ENCODE data around the gene TUBGCP6. TPM values are rescaled to one million over a fixed set of nuclear protein-coding genes. Genes with fewer than 3 reads are reported as not detected.
A peak's percentile ranks its signal among the peaks of the same experiment; 100 is the strongest.

TUBGCP6 gene
- total and polyA plus RNA-seq, 2 experiments from 2014 or later: 18.6 to 47.1 TPM

DNA sequence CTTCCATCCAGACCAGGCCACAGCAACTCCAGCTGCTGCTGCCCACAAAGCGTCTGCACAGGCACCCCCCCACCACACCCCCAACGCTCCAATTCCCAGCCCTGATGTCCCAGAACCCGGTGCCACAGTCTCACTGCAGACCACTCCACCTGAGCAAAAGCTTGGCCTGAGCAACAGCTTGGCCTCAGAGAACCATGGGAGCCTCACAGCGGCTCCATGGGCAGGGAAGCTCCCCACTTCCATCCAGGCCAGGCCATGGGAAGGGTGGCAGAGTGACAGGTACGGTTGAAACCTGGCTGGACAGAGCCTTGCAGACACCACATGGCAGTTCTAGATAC is 49.5 kb upstream of the TUBGCP6 start:
- ATAC-seq (no peak), DNase-seq (ENCODE audit: low spot score) (no peak)
- Mint-ChIP-seq H3K4me3 (no peak overlapping the region), H3K27ac (peak overlapping the region; percentile 74; the same call in 1 of the 2 replicates), H3K27me3 (ENCODE audit: insufficient read depth, low read depth, poor library complexity) (peaks cover 26% of the 10 kb centered on the region), H3K9me3 (no peaks in the 10 kb centered on the region; the same call in 2 of the 3 replicates), H3K4me1 (peaks cover 14% of the 10 kb centered on the region), H3K36me3 (ENCODE audit: low read depth) (peaks cover 3% of the 10 kb centered on the region; the same call in 1 of the 3 replicates)
- TF ChIP-seq, protein P1, sequence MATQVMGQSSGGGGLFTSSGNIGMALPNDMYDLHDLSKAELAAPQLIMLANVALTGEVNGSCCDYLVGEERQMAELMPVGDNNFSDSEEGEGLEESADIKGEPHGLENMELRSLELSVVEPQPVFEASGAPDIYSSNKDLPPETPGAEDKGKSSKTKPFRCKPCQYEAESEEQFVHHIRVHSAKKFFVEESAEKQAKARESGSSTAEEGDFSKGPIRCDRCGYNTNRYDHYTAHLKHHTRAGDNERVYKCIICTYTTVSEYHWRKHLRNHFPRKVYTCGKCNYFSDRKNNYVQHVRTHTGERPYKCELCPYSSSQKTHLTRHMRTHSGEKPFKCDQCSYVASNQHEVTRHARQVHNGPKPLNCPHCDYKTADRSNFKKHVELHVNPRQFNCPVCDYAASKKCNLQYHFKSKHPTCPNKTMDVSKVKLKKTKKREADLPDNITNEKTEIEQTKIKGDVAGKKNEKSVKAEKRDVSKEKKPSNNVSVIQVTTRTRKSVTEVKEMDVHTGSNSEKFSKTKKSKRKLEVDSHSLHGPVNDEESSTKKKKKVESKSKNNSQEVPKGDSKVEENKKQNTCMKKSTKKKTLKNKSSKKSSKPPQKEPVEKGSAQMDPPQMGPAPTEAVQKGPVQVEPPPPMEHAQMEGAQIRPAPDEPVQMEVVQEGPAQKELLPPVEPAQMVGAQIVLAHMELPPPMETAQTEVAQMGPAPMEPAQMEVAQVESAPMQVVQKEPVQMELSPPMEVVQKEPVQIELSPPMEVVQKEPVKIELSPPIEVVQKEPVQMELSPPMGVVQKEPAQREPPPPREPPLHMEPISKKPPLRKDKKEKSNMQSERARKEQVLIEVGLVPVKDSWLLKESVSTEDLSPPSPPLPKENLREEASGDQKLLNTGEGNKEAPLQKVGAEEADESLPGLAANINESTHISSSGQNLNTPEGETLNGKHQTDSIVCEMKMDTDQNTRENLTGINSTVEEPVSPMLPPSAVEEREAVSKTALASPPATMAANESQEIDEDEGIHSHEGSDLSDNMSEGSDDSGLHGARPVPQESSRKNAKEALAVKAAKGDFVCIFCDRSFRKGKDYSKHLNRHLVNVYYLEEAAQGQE (IDR thresholded peaks at IDR 0.05; ENCODE audit: unreplicated experiment): no peak
- TF ChIP-seq, protein P2, sequence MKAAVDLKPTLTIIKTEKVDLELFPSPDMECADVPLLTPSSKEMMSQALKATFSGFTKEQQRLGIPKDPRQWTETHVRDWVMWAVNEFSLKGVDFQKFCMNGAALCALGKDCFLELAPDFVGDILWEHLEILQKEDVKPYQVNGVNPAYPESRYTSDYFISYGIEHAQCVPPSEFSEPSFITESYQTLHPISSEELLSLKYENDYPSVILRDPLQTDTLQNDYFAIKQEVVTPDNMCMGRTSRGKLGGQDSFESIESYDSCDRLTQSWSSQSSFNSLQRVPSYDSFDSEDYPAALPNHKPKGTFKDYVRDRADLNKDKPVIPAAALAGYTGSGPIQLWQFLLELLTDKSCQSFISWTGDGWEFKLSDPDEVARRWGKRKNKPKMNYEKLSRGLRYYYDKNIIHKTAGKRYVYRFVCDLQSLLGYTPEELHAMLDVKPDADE (IDR thresholded peaks at IDR 0.05): no peak
- TF ChIP-seq CREB1 (CRISPR knock-in tag; IDR thresholded peaks at IDR 0.05; ENCODE audit: low read depth) (no peak), POLR2AphosphoS5 (IDR thresholded peaks at IDR 0.05; ENCODE audit: low read depth) (no peak), ZNF331 (CRISPR knock-in tag; IDR thresholded peaks at IDR 0.05; ENCODE audit: low read depth) (no peak), NANOG (IDR thresholded peaks at IDR 0.05; ENCODE audit: borderline replicate concordance) (no peak), EZH2phosphoT487 (IDR thresholded peaks at IDR 0.05; ENCODE audit: unreplicated experiment) (no peak), STAT1 (IDR thresholded peaks at IDR 0.05; ENCODE audit: unreplicated experiment) (no peak), JUNB (IDR thresholded peaks at IDR 0.05; ENCODE audit: unreplicated experiment) (no peak)
- TF ChIP-seq, protein P3, sequence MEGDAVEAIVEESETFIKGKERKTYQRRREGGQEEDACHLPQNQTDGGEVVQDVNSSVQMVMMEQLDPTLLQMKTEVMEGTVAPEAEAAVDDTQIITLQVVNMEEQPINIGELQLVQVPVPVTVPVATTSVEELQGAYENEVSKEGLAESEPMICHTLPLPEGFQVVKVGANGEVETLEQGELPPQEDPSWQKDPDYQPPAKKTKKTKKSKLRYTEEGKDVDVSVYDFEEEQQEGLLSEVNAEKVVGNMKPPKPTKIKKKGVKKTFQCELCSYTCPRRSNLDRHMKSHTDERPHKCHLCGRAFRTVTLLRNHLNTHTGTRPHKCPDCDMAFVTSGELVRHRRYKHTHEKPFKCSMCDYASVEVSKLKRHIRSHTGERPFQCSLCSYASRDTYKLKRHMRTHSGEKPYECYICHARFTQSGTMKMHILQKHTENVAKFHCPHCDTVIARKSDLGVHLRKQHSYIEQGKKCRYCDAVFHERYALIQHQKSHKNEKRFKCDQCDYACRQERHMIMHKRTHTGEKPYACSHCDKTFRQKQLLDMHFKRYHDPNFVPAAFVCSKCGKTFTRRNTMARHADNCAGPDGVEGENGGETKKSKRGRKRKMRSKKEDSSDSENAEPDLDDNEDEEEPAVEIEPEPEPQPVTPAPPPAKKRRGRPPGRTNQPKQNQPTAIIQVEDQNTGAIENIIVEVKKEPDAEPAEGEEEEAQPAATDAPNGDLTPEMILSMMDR (conservative IDR thresholded peaks at IDR 0.05; ENCODE audit: low read depth in 2 of 2): no peak
- TF ChIP-seq, protein P4, sequence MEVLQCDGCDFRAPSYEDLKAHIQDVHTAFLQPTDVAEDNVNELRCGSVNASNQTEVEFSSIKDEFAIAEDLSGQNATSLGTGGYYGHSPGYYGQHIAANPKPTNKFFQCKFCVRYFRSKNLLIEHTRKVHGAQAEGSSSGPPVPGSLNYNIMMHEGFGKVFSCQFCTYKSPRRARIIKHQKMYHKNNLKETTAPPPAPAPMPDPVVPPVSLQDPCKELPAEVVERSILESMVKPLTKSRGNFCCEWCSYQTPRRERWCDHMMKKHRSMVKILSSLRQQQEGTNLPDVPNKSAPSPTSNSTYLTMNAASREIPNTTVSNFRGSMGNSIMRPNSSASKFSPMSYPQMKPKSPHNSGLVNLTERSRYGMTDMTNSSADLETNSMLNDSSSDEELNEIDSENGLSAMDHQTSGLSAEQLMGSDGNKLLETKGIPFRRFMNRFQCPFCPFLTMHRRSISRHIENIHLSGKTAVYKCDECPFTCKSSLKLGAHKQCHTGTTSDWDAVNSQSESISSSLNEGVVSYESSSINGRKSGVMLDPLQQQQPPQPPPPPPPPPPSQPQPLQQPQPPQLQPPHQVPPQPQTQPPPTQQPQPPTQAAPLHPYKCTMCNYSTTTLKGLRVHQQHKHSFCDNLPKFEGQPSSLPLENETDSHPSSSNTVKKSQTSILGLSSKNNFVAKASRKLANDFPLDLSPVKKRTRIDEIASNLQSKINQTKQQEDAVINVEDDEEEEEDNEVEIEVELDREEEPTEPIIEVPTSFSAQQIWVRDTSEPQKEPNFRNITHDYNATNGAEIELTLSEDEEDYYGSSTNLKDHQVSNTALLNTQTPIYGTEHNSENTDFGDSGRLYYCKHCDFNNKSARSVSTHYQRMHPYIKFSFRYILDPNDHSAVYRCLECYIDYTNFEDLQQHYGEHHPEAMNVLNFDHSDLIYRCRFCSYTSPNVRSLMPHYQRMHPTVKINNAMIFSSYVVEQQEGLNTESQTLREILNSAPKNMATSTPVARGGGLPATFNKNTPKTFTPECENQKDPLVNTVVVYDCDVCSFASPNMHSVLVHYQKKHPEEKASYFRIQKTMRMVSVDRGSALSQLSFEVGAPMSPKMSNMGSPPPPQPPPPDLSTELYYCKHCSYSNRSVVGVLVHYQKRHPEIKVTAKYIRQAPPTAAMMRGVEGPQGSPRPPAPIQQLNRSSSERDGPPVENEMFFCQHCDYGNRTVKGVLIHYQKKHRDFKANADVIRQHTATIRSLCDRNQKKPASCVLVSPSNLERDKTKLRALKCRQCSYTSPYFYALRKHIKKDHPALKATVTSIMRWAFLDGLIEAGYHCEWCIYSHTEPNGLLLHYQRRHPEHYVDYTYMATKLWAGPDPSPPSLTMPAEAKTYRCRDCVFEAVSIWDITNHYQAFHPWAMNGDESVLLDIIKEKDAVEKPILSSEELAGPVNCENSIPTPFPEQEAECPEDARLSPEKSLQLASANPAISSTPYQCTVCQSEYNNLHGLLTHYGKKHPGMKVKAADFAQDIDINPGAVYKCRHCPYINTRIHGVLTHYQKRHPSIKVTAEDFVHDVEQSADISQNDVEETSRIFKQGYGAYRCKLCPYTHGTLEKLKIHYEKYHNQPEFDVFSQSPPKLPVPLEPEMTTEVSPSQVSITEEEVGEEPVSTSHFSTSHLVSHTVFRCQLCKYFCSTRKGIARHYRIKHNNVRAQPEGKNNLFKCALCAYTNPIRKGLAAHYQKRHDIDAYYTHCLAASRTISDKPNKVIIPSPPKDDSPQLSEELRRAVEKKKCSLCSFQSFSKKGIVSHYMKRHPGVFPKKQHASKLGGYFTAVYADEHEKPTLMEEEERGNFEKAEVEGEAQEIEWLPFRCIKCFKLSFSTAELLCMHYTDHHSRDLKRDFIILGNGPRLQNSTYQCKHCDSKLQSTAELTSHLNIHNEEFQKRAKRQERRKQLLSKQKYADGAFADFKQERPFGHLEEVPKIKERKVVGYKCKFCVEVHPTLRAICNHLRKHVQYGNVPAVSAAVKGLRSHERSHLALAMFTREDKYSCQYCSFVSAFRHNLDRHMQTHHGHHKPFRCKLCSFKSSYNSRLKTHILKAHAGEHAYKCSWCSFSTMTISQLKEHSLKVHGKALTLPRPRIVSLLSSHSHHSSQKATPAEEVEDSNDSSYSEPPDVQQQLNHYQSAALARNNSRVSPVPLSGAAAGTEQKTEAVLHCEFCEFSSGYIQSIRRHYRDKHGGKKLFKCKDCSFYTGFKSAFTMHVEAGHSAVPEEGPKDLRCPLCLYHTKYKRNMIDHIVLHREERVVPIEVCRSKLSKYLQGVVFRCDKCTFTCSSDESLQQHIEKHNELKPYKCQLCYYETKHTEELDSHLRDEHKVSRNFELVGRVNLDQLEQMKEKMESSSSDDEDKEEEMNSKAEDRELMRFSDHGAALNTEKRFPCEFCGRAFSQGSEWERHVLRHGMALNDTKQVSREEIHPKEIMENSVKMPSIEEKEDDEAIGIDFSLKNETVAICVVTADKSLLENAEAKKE (CRISPR knock-in tag; IDR thresholded peaks at IDR 0.05): no peak
- H3K9me2 ChIP-seq (ENCODE audit: insufficient read depth): no peaks in the 10 kb centered on the region
- H2AFZ ChIP-seq: no peak overlapping the region
- peaks cover 5% of the 10 kb centered on the region; the same call in 1 of the 2 replicates for H4K20me1 ChIP-seq (replicated peaks; ENCODE audit: insufficient read depth)
- H3K27me3 ChIP-seq (ENCODE audit: insufficient read depth): no peaks in the 10 kb centered on the region
- H3F3A ChIP-seq (replicated peaks; ENCODE audit: low read depth): no peaks in the 10 kb centered on the region; the same call in 1 of the 2 replicates
- no peak overlapping the region for H3K4me3 ChIP-seq
- H3K4me2 ChIP-seq: peak overlapping the region; percentile 75
- H3K4me1 ChIP-seq (ENCODE audit: insufficient read depth): peaks cover 27% of the 10 kb centered on the region
- H3K27ac ChIP-seq (ENCODE audit: low read depth): peak overlapping the region; percentile 89
- peaks cover 59% of the 10 kb centered on the region for H3K79me2 ChIP-seq (replicated peaks; ENCODE audit: insufficient read depth)
- H3K36me3 ChIP-seq (ENCODE audit: insufficient read depth): no peaks in the 10 kb centered on the region
